ENCODE results near the gene TENT5C. TPM values are rescaled to one million over a fixed set of nuclear protein-coding genes. Genes with fewer than 3 reads are reported as not detected.

Gene TENT5C
- polyA plus RNA-seq, 1 of the 3 experiments (the other 2 are of a cell fraction), result 0.90 TPM

- TF ChIP-seq ZBTB33 (IDR thresholded peaks at IDR 0.05; ENCODE audit: borderline replicate concordance, low read depth) (no peak), RCOR1 (IDR thresholded peaks at IDR 0.05; ENCODE audit: low read length) (0 out of 2 replicates have a peak, but pooled peaks have one; percentile 8), SIN3A (IDR thresholded peaks at IDR 0.05; ENCODE audit: borderline replicate concordance, low read depth, low read length) (0 out of 2 replicates have a peak, but pooled peaks have one; percentile 33), CTCF (IDR thresholded peaks at IDR 0.05) (peak; percentile 18; the same call in 1 of the 2 replicates), EP300 (IDR thresholded peaks at IDR 0.05; ENCODE audit: borderline replicate concordance in 1 of 2, low read depth in 1 of 2, low read length in 1 of 2) (no peak; a peak in 1 of 4 replicates), YY1 (IDR thresholded peaks at IDR 0.05; ENCODE audit: low read depth) (no peak), ELF1 (IDR thresholded peaks at IDR 0.05) (no peak), MXI1 (IDR thresholded peaks at IDR 0.05; ENCODE audit: low read depth, low read length) (peak; percentile 73), TEAD4 (IDR thresholded peaks at IDR 0.05; ENCODE audit: borderline replicate concordance, insufficient read depth) (0 out of 2 replicates have a peak, but pooled peaks have one; percentile 17), RFX5 (IDR thresholded peaks at IDR 0.05; ENCODE audit: low read length) (peak; percentile 24; the same call in 1 of the 2 replicates), GATA2 (CRISPR knock-in tag; IDR thresholded peaks at IDR 0.05) (no peak)
Observed at GRCh38 chr1:117605774-117606648, at the start of gene TENT5C (continued).

- Histone ChIP-seq H2AFZ (ENCODE audit: low read depth) (no peak overlapping the region), H3K27me3 (ENCODE audit: insufficient read depth) (no peaks in the 10 kb centered on the region), H3K9me2 (no peaks in the 10 kb centered on the region), H3K4me2 (no peak overlapping the region), H3K4me3 (ENCODE audit: low read depth in 2 of 2, low read length in 1 of 2) (no peak overlapping the region), H4K20me1 (ENCODE audit: insufficient read depth) (no peaks in the 10 kb centered on the region), H3K9ac (no peak overlapping the region), H3K4me1 (ENCODE audit: control insufficient read depth in 1 of 2, insufficient read depth in 2 of 2, low read depth in 1 of 2, low read length in 1 of 2) (no peaks in the 10 kb centered on the region), H3K9me3 (no peaks in the 10 kb centered on the region), H3F3A (replicated peaks; ENCODE audit: insufficient read depth) (no peaks in the 10 kb centered on the region), H3K79me2 (ENCODE audit: insufficient read depth) (no peaks in the 10 kb centered on the region), H3K27ac (ENCODE audit: low read depth in 2 of 2, low read length in 1 of 2) (no peak overlapping the region), H3K36me3 (replicated peaks in 1 of 2; ENCODE audit: control insufficient read depth in 1 of 2, insufficient read depth in 2 of 2, low read length in 1 of 2) (no peaks in the 10 kb centered on the region)
- TF ChIP-seq SIN3A (IDR thresholded peaks at IDR 0.05; ENCODE audit: borderline replicate concordance, low read depth, low read length) (no peak), MAX (IDR thresholded peaks at IDR 0.05; ENCODE audit: low read depth) (no peak), RFX5 (IDR thresholded peaks at IDR 0.05; ENCODE audit: low read length) (no peak), ELF1 (IDR thresholded peaks at IDR 0.05) (no peak), MEF2A (IDR thresholded peaks at IDR 0.05; ENCODE audit: borderline replicate concordance, low read depth) (no peak), MXI1 (IDR thresholded peaks at IDR 0.05; ENCODE audit: low read depth, low read length) (no peak), RAD21 (IDR thresholded peaks at IDR 0.05; ENCODE audit: low read length) (no peak), FOXM1 (IDR thresholded peaks at IDR 0.05; ENCODE audit: low read depth) (no peak), PBX3 (IDR thresholded peaks at IDR 0.05) (no peak), EZH2phosphoT487 (IDR thresholded peaks at IDR 0.05; ENCODE audit: borderline replicate concordance, low read depth) (no peak), FOXJ3 (CRISPR knock-in tag; IDR thresholded peaks at IDR 0.05) (no peak), TCF12 (IDR thresholded peaks at IDR 0.05) (no peak), RCOR1 (IDR thresholded peaks at IDR 0.05; ENCODE audit: low read length) (no peak)
- no peak for DNase-seq
- ChIA-PET POLR2A (no interaction called here), CTCF (interaction anchor here (1.0 kb wide), 1 partner anchor 44 kb away, joined by 3 read pairs; no protein-coding TSS in a partner anchor)
Observed at GRCh38 chr1:117556341-117556740, 49.5 kb upstream of the TENT5C start.
